C1 segment of cervical spinal cord (tissue), 14 donors: ENCODE measurements around the gene NMT1.
A peak's percentile ranks its signal among the peaks of the same experiment; 100 is the strongest.

Source experiments
- DNase-seq, 14 donors: peaks; one replicate each; lab custom pipeline; 2025; lab: John Stamatoyannopoulos, UW

Gene NMT1

DNA sequence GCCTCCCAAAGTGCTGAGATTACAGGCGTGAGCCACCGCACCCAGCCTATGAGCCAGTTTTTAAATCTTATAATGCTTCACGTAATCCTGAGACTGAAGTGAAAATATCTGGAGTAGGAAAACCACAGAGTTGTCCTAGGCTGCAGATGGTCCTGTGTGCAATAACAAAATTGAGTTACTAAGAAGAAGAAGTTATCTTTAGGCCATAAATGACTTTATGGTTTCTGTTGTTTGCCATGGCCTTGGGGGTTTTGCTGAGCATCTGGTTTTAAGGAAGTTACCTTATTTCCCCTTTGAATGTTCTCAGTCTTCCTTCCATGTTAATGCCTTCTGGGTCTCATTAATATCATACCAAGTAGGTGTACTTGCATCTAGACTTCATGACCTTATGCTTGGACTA is 16.5 kb downstream of the NMT1 start:
- DNase-seq: no peak

DNA sequence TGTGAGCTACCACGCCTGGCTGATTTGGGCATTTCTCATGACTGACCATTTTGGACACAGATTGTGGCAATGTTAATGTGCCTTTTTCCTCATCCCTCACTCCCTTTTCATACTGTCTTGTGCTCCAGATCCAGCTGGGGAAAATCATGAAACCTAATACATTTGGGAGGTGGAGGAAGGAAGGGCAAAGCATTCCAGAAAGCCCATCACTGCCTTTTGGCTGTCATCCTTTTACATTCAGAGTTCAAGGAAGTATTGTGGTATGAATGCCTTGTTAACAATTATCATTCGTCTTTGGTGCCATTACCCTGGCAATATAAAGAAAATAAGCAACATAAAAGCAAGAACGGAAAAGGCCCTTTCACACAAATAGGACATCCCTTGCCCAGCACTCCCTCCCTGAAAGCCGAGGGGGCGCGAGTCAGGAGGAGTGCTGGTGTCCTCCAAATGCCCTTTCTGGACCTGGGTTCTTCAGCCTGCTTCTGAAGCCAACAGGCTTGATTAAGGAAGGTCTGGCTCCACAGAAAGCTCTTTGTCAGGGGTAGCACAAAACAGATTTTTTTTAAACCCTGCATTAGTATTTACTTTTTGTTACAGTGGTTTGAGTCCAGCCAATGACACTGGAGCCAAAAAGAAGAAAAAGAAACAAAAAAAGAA is 20.1 kb downstream of the NMT1 start:
- peak in 5 of 14 donors; percentile 15 to 43 (median 25) for DNase-seq

DNA sequence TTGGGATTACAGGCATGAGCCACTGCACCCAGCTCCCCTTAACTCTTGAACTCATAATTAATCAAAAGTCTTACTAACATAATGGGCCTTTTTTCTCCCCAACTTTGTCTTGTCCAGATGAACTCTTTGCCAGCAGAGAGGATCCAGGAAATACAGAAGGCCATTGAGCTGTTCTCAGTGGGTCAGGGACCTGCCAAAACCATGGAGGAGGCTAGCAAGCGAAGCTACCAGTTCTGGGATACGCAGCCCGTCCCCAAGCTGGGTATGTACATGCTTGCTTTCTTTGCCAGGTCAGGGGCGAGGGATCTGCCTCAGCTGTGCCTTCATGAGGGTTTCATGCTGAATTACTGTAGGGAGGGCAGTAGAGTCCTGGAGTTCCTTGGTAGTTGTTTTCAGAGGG is 25.3 kb downstream of the NMT1 start:
- DNase-seq: peak in 3 of 14 donors; percentile 34 to 49 (median 34)

DNA sequence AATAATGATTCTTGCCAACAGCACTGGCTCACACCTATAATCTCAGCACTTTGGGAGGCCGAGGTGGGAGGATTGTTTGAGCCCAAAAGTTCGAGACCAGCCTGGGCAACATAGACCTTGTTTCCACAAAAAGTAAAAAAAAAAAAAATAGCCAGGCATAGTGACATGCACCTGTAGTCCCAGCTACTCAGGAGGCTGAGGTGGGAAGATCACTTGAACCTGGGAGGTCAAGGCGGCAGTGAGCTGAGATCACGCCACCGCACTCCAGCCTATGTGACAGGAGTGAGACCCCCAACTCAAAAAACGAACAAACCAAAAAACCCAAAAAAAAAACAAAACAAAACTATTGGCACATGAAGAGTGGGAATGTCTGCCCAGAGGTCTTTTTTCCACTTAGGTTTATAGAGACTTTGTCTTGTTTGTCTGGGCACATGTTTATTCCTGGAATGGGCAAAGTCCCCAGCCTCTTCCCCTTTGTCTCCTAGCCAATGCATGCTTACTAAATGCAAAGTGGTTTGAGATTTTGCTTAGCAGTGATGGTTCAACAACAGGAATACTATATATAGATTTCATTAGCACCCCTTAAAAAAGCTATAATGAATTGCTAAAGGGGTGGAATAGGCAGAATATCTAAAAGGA is 25.9 kb downstream of the NMT1 start:
- DNase-seq: no peak

DNA sequence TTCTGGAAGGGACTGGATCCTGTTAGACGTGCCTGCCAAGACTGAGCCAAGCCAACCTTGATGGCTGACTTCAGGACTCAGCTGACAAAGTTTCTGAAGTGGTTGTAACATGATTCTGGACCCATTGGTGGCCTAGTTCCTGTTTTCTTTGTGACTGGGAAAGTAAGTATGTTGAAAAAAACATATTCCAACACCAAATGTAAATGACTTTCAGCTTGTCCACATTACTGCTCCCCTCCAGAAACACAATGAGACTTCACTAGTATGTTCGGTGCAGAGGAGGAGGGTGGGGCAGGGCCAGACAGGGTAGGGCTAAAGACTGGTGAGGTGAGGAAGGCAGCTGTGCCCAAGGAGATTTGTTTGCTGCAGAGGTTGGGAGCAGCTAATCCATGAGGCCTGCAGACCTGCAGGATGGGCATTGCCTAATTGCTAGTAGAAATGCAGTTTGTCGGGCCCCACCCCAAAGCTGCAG is 26.4 kb downstream of the NMT1 start:
- no peak for DNase-seq

DNA sequence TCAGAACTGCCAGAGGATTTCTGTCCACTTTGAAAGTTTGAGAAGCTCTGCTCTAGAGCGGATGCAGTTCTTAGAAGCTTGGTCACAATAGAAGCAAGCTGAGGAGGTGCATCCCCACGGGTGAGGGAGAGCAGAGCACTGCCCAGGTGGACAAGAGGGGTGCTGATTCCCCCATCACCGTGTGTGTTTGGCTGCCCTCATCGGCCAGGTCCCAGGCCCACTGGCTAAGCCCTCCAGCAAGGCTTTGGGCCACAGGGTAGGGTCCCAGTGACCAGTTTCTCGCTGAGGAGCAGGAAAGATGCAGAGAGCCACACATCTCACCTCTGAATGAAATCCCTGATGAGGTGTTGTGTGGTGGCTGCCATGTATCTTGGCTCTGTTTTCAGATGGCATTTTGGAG is 26.9 kb downstream of the NMT1 start:
- no peak for DNase-seq

DNA sequence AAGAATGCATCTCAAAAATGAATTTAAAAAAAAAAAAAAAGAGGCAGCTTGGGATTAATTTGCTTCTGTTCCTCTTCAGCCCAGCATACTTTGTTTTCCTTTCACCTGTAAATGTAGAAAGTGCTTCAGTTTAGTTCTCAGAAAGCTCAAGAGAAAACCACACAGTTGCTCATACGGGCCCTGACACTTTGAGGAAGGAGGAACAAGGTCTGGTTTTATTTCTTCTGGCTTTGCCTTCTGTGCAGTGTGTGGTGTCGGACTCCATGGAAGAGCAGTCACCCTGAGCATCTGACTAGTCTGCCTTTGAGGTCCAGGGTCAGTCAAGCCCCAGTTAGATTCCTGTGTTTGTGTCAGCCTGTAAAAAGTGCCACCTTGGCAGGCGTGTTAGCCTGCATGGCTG is 27.6 kb downstream of the NMT1 start:
- no peak for DNase-seq

DNA sequence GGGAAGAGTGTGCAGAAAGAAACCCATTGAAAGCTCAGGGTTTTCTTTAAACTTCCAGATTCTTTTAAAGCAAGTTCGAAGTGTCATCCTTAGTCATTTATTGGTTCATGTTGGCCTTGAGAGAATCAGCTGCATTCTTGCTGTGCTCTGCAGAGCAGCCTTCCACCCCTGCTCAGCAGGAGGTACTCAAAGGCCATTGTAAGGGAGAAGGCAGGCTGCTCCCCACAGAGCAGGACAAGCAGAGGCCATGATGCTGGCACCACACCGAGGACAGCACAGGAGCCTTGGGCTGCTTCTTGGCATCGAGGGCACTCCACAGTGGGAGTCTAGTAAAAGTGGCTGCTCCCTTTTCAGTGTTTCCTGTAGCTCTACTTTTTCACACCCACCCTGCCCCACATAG is 29.6 kb downstream of the NMT1 start:
- DNase-seq: no peak

DNA sequence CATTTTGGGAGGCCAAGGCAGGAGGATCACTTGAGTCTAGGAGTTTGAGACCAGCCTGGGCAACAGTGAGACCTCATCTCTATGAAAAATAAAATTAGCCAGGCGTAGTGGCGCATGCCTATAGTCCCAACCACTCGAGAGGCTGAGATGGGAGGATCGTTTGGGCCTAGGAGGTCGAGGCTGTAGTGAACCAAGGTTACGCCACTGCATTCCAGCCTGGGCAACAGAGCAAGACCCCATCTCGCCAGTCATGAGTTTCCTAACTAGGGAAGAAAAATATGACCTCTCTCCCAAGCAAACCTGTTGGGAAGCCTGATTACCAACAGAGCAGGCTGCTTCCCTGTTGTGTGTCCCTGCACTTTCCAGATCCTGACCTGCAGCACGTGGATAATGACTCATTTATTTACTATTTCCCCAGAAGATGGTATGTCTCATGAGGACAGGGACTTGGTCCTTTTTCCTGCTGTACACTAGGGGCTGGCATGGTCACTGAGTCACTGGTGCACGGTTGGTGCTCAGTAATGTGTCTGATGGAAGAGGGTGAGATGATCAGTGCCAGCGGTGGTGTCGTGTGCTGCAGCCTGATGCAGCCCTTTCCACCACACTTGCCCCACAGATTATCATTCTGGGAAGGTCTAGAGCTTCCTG is 30.8 kb downstream of the NMT1 start:
- no peak for DNase-seq

DNA sequence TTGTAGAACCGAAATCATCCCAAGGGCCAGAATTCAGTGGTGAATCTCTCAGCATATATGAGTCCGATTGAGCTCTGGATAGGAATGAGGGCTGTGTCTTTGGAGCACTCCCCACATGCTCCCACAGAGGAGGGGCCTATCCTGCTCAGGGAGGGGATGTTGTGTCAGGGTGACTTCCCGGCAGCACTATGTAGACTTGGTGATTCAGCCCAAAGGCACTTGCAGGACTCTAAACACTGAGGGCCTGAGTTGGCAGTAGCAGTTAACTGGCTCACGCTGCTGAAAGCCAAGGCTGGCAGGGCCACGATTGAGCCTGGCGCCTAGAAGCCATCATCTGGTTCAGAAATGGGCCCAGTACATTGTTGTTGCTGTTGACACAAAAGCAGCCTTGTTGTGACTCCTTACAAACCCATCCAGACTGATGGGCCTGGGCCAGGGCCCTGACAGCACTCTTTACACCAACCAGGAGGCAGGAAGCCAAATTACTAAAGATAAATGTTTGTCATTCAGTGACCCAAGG is 31.9 kb downstream of the NMT1 start:
- DNase-seq: peak in 13 of 14 donors; percentile 38 to 98 (median 85)

DNA sequence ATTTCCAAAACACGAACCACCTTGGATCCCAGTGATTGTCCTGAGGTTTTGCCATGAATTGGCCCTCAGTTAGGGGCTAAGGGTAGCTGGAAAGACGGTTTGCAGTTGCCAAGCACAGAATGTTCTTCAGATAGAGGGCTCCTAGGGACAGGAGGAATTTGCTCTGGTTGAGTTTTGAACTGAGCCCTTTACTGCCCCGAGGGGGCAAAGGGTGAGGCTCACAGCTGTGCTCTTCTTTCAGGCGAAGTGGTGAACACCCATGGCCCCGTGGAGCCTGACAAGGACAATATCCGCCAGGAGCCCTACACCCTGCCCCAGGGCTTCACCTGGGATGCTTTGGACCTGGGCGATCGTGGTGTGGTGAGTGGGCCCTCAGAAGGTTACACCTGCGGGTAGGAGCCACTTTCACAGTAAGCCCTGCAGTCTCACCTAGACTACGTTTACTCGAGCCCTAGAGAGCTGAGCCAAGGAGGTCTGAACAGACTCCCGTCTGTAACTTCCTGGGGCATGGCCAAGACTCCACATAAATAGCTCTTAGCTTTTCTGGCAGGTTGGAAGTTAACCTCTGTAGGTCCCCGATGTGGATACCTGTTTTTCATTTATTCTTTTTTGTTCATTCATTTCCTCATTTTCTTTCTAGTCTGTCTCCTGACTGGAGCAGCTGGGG is 32.5 kb downstream of the NMT1 start:
- DNase-seq: peak in 1 of 14 donors; percentile 54

DNA sequence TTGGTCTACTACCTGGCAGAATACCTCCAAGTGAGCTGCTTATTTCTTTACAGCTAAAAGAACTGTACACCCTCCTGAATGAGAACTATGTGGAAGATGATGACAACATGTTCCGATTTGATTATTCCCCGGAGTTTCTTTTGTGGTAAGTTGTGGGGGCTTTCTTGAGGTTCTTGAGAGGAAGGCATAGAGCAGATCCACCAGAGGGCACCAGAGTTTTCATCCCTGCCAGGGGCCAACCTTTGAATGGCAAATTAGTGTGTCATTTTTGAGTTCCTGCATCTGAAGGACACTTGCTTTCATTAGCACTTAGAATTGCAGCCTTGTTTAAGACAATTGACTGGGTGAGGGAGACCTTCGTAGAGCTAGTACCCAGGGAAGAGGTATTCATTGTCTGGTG is 35.0 kb downstream of the NMT1 start:
- no peak for DNase-seq

DNA sequence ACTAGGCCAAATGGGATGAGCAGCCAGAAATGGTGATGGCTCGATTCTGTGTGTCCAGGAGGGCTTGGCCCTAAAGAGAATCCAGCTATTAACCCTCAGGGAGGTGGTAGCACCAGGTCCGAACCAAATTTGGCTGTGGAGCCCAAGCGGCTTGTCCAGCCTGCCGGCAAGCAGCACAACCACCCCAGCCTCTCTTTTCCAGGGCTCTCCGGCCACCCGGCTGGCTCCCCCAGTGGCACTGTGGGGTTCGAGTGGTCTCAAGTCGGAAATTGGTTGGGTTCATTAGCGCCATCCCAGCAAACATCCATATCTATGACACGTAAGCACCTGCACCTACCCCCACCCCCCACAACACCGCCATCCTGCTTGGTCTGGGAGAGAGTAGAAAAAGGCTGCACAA is 35.8 kb downstream of the NMT1 start:
- no peak for DNase-seq

DNA sequence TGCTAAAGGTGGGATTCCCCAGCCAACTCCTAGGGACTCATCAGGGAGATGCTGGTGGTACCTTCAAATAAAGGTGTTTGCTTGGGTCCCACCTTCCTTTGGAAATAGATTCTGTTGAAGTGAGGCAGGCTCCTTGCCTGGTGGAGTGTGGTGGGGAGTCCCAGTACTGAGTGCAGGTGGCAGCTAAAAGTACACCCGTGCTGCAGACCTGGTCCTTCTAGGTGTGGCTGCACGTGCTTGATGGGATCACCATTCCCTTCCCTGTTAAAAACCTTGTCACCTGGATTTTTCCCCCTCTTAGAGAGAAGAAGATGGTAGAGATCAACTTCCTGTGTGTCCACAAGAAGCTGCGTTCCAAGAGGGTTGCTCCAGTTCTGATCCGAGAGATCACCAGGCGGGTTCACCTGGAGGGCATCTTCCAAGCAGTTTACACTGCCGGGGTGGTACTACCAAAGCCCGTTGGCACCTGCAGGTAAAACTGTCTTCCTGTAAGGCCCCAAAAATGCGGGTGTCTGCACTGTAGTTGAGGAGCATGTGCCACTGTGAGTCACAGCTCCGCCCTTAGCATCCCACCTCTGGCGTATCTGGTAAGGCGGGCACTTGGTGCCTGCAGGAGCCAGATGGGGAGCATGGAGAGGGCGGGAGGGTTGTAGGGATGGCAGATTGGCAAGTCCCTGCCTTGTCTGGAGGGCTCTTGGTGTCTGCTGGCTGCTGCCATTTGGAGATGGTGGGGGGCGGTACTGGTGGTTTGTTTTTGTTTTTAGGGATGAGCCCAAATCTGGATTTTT is 37.2 kb downstream of the NMT1 start:
- no peak for DNase-seq

DNA sequence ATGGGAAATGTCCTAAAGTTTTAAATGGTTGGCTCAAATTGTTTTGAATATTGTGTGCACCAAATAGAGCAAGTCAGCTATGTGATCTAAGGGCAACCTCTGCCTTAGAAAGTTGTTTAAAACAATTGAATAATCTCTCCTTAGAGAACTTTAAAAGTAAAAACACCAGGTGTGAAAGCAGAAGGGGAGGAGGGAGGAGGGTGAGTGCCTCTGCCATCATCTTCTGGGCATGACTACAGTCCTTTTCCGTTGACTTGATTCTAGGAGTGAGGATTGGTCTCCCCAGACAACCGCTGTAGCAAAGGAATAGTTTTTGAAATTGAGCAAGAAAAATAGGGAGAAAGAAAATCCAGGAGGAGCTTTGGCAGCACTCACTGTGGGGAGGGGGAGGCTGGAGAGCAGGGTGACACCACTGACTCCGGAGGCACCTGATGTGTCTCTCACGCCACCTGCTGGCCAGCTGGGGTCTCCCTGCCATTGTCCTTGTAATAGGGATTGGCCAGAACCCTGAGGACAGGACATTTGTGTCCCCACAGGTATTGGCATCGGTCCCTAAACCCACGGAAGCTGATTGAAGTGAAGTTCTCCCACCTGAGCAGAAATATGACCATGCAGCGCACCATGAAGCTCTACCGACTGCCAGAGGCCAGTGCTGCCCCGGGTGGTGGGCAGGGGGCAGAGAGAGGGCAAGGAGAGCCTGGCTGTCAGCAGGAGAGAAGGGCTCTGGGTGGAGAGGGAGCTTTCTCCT is 37.9 kb downstream of the NMT1 start:
- peak in 12 of 14 donors; percentile 34 to 89 (median 76) for DNase-seq

DNA sequence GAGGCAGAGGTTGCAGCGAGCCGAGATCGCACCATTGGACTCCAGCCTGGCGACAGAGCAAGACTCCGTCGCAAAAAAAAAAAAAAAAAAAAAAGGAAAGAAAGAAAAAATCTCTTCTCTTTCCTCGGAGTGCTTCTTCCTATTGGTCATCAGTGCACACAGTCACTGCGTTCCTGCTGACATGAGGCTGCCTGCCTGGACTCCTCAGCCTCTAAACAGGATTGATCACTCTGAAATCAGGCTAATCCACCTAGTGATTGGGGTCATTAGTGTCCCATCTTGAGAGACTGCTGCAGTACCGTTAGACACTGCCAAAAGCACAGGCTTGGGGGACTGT is 40.4 kb downstream of the NMT1 start:
- no peak for DNase-seq

DNA sequence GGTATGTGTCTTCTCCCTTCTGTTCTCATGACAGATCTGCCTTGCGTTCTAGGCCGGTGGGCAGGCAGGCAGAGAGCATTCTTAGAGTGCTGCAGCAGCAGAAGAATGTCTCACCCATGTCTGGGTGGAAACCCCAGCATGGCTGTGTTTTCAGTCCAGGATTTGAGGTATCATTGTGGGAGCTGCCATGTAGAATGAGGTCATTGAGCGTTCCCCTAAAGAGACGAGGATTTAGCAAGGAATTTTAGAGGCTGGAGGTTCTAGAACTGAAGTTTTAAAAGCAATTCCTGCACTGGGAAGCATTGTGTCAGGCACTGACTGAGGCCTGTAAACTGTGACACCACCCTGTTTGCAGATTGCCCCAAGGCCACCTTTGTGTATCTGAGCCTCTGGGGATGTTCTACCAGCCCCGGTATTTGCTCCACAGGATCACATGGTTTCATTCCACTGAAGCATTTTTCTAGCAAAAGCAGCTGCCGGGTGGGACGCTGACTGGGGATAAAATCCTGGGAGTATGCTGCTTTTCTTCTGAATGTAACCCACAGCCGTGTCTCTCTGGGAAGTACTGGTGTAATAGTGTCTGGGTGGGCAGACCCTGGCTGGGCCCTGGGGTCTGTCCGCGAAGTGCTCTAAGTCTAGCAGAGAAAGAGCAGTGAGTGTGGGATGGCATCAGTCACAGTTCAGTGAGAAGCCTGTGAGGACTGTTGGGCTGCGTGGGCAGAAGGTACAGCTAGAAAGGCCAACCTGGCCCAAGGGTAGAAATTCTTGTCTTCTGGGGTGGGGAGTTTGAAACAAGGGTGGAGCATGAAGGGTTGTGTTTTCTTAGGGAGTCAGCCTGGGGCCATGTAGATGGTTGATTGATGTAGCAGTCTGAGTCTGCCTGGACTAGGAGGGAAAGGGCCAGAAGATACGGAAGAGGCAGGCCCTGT is 41.0 kb downstream of the NMT1 start:
- no peak for DNase-seq

DNA sequence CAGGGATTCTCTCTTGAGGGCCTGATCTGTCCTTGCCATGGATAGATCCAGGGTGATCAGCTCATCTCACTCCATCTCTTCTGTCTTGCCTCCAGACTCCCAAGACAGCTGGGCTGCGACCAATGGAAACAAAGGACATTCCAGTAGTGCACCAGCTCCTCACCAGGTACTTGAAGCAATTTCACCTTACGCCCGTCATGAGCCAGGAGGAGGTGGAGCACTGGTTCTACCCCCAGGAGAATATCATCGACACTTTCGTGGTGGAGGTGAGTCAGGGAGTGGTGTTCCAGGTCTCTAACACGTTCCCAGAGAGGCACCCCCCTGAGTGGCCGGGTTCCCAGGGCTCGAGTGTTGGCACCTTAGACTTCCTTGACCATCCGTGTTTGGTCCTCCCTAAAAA is 41.7 kb downstream of the NMT1 start:
- DNase-seq: no peak

DNA sequence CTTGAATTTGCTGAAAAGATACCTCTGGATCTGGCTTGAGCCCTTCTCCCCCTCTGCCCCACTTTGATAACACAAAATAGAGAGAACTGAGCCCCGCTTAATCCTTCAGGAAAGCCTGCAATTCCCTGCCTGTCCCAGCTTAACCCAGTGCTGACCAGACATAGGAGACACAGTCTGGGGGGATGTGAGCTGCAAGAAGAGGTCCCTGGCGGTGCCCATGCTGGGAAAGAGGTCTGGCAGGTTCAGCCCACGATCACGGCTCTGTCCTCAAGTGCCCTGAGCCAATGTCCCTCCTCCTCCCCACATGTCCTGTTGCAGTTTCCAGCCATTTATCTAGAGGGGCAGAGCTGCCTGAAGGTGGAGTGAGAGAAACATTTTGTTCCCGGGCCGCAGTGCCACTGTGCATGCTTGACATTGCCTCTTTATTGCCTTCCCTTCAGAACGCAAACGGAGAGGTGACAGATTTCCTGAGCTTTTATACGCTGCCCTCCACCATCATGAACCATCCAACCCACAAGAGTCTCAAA is 42.2 kb downstream of the NMT1 start:
- DNase-seq: peak in 1 of 14 donors; percentile 14
